Neural cell (in vitro differentiated cells): ENCODE measurements around the gene E4F1.

Source experiments
- CTCF ChIP-seq: fragments of 450-650 bp; IDR thresholded peaks from 2 replicates; pipeline ENCODE4 v1.5.1; 2014; ENCODE audit warnings: antibody characterized with exemption, mild to moderate bottlenecking, moderate library complexity; ENCODE audit not compliant: poor library complexity, severe bottlenecking
- EP300 ChIP-seq: fragments of 450-650 bp; conservative IDR thresholded peaks from 2 replicates; pipeline ENCODE4 v1.6.1; 2014; ENCODE audit warnings: antibody characterized with exemption, mild to moderate bottlenecking, moderate library complexity; ENCODE audit not compliant: poor library complexity, severe bottlenecking
- EZH2 ChIP-seq: fragments of 200-600, 300-800 bp; shearing (Covaris generic), sonication (generic); IDR thresholded peaks from 2 replicates; pipeline ENCODE4 v1.6.1; 2014; ENCODE audit warnings: antibody characterized with exemption, low read length, borderline replicate concordance, mild to moderate bottlenecking; ENCODE audit not compliant: insufficient read depth, poor library complexity, severe bottlenecking
- MXI1 ChIP-seq: fragments of 450-650 bp; conservative IDR thresholded peaks from 2 replicates; pipeline ENCODE4 v1.6.1; 2014; ENCODE audit warnings: antibody characterized with exemption, mild to moderate bottlenecking; ENCODE audit not compliant: poor library complexity, severe bottlenecking
- POLR2AphosphoS5 ChIP-seq: IDR thresholded peaks from 2 replicates; pipeline ENCODE4 v1.6.1; 2012
- RAD21 ChIP-seq: fragments of 450-650 bp; conservative IDR thresholded peaks from 2 replicates; pipeline ENCODE4 v1.6.1; 2014; ENCODE audit warnings: antibody characterized with exemption, mild to moderate bottlenecking, moderate library complexity
- TAF1 ChIP-seq: IDR thresholded peaks from 2 replicates; pipeline ENCODE4 v1.6.1; 2012; ENCODE audit warnings: low read depth

GRCh38 chr16:2184962-2185361 is 38.4 kb upstream of the E4F1 start:
- TF ChIP-seq CTCF (no peak), POLR2AphosphoS5 (no peak), EZH2 (no peak), EP300 (no peak), MXI1 (no peak), TAF1 (no peak), RAD21 (no peak)
